22Rv1 (cell line): ENCODE results near the gene RPS28.

ENCODE experiments used
- ZFX ChIP-seq: fragments of 450-650 bp; IDR thresholded peaks from 2 replicates; pipeline ENCODE4 v1.6.1; 2017; ENCODE audit warnings: antibody characterized with exemption, borderline replicate concordance
- TF ChIP-seq, protein P1 (sequence below): fragments of 450-650 bp; IDR thresholded peaks from 2 replicates; pipeline ENCODE4 v1.5.1; 2017; ENCODE audit warnings: mild to moderate bottlenecking

GRCh38 chr19:8361921-8362793 is 40.9 kb downstream of the RPS28 start:
- TF ChIP-seq, protein P1, sequence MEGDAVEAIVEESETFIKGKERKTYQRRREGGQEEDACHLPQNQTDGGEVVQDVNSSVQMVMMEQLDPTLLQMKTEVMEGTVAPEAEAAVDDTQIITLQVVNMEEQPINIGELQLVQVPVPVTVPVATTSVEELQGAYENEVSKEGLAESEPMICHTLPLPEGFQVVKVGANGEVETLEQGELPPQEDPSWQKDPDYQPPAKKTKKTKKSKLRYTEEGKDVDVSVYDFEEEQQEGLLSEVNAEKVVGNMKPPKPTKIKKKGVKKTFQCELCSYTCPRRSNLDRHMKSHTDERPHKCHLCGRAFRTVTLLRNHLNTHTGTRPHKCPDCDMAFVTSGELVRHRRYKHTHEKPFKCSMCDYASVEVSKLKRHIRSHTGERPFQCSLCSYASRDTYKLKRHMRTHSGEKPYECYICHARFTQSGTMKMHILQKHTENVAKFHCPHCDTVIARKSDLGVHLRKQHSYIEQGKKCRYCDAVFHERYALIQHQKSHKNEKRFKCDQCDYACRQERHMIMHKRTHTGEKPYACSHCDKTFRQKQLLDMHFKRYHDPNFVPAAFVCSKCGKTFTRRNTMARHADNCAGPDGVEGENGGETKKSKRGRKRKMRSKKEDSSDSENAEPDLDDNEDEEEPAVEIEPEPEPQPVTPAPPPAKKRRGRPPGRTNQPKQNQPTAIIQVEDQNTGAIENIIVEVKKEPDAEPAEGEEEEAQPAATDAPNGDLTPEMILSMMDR: no peak
- TF ChIP-seq ZFX: no peak
